Naive thymus-derived CD4-positive, alpha-beta T cell (primary cell): ENCODE data around the gene ATP9B. TPM values are rescaled to one million over a fixed set of nuclear protein-coding genes. Genes with fewer than 3 reads are reported as not detected.

Experiments used
- ATAC-seq: fragments of 150-1000 bp; cut with Tn5 transposase; 2 replicates; pipeline ENCODE4 v1.10.0; 2021; ENCODE audit warnings: mild to moderate bottlenecking, moderate library complexity
- CTCF ChIA-PET: fragments of 350-600 bp; sonication (Branson Sonifier 250); formaldehyde crosslinking; loops from one replicate; lab custom pipeline; 2021; ENCODE audit warnings: antibody characterized with exemption; lab: Charles Lee
- POLR2A ChIA-PET: fragments of 350-600 bp; sonication (Branson Sonifier 250); formaldehyde crosslinking; loops from one replicate; lab custom pipeline; 2021; ENCODE audit warnings: antibody characterized with exemption, inconsistent platforms; lab: Charles Lee
- DNase-seq, 9 donors: peaks; one replicate each; pipeline versions ENCODE4 v3.0.0 to v3.0.0-alpha.2; 2020 to 2022; ENCODE audit warnings: mixed read lengths in 1 of 9
- H3K27ac ChIP-seq: one replicate; pipeline ENCODE4 v1.7.0; 2013; ENCODE audit warnings: mild to moderate bottlenecking, low read depth, low read length, moderate library complexity
- H3K27me3 ChIP-seq, 2 donors: one replicate each; pipeline ENCODE4 v1.7.0; 2013; ENCODE audit warnings: low read length in 2 of 2, mild to moderate bottlenecking in 2 of 2, moderate library complexity in 2 of 2; ENCODE audit not compliant: control insufficient read depth in 2 of 2, insufficient read depth in 2 of 2
- H3K36me3 ChIP-seq, 3 experiments: 1 replicate in 2 of 3; 2 replicates in 1 of 3; pipeline ENCODE4 v1.7.0; 2013; ENCODE audit warnings: low read length in 3 of 3, mild to moderate bottlenecking in 3 of 3, moderate library complexity in 1 of 3; ENCODE audit not compliant: insufficient read depth in 3 of 3, control insufficient read depth in 2 of 3
- H3K4me1 ChIP-seq, 2 donors: one replicate each; pipeline ENCODE4 v1.7.0; 2013; ENCODE audit warnings: low read length in 2 of 2, mild to moderate bottlenecking in 2 of 2, moderate library complexity in 1 of 2; ENCODE audit not compliant: control insufficient read depth in 2 of 2, insufficient read depth in 2 of 2
- H3K4me3 ChIP-seq: 2 replicates; pipeline ENCODE4 v1.7.0; 2013; ENCODE audit warnings: mild to moderate bottlenecking, low read length
- H3K9me3 ChIP-seq, 3 experiments: 1 replicate in 2 of 3; 2 replicates in 1 of 3; pipeline ENCODE4 v1.7.0; 2013; ENCODE audit warnings: low read length in 3 of 3; ENCODE audit not compliant: control insufficient read depth in 2 of 3
- H3K27ac Mint-ChIP-seq, 9 donors: one replicate each; pipeline ENCODE4 v1.8.0; 2020 to 2022; ENCODE audit warnings: mixed read lengths in 9 of 9, mild to moderate bottlenecking in 8 of 9, moderate library complexity in 5 of 9, inconsistent platforms in 2 of 9
- H3K27me3 Mint-ChIP-seq, 5 donors: one replicate each; pipeline ENCODE4 v1.8.0; 2021 to 2022; ENCODE audit warnings: mixed read lengths in 5 of 5, mild to moderate bottlenecking in 1 of 5
- H3K36me3 Mint-ChIP-seq, 5 donors: one replicate each; pipeline ENCODE4 v1.8.0; 2020 to 2022; ENCODE audit warnings: mixed read lengths in 5 of 5, mild to moderate bottlenecking in 3 of 5, inconsistent platforms in 1 of 5
- H3K4me1 Mint-ChIP-seq, 7 donors: one replicate each; pipeline ENCODE4 v1.8.0; 2020 to 2022; ENCODE audit warnings: mixed read lengths in 7 of 7, mild to moderate bottlenecking in 3 of 7, inconsistent platforms in 1 of 7
- H3K4me3 Mint-ChIP-seq, 10 donors: one replicate each; pipeline ENCODE4 v1.8.0; 2020 to 2022; ENCODE audit warnings: mild to moderate bottlenecking in 10 of 10, mixed read lengths in 10 of 10, moderate library complexity in 6 of 10, inconsistent platforms in 2 of 10
- H3K9me3 Mint-ChIP-seq, 11 donors: one replicate each; pipeline ENCODE4 v1.8.0; 2020 to 2022; ENCODE audit warnings: mixed read lengths in 11 of 11, mild to moderate bottlenecking in 4 of 11, inconsistent platforms in 1 of 11, moderate library complexity in 1 of 11
- intact Hi-C, 2 donors: fragments of 100-400 bp; cut with micrococcal nuclease; formaldehyde crosslinking; loops; one replicate each; pipeline ENCODE4 v1.15.1; 2023
- polyA plus RNA-seq, 2 donors: library from polyadenylated mRNA; unstranded; fragments of 300-500 nt; fragmentation: Illumina TruSeq; gene quantifications; one replicate each; pipeline ENCODE4 v1.2.3, GENCODE V29; 2021
- total RNA-seq, 6 experiments: library from RNA in 5 of 6; stranded (reverse) in 5 of 6; gene quantifications; 1 replicate in 5 of 6; 2 replicates in 1 of 6; pipeline ENCODE4 v1.2.3 and lab custom pipeline; 2021 to 2026

ATP9B gene, protein sequence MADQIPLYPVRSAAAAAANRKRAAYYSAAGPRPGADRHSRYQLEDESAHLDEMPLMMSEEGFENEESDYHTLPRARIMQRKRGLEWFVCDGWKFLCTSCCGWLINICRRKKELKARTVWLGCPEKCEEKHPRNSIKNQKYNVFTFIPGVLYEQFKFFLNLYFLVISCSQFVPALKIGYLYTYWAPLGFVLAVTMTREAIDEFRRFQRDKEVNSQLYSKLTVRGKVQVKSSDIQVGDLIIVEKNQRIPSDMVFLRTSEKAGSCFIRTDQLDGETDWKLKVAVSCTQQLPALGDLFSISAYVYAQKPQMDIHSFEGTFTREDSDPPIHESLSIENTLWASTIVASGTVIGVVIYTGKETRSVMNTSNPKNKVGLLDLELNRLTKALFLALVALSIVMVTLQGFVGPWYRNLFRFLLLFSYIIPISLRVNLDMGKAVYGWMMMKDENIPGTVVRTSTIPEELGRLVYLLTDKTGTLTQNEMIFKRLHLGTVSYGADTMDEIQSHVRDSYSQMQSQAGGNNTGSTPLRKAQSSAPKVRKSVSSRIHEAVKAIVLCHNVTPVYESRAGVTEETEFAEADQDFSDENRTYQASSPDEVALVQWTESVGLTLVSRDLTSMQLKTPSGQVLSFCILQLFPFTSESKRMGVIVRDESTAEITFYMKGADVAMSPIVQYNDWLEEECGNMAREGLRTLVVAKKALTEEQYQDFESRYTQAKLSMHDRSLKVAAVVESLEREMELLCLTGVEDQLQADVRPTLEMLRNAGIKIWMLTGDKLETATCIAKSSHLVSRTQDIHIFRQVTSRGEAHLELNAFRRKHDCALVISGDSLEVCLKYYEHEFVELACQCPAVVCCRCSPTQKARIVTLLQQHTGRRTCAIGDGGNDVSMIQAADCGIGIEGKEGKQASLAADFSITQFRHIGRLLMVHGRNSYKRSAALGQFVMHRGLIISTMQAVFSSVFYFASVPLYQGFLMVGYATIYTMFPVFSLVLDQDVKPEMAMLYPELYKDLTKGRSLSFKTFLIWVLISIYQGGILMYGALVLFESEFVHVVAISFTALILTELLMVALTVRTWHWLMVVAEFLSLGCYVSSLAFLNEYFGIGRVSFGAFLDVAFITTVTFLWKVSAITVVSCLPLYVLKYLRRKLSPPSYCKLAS
- total RNA-seq = 10 to 100 TPM; 36.1 to 90.5 (median 90.0) TPM
- 10 to 100 TPM; 21.3 to 26.1 TPM for polyA plus RNA-seq
- total RNA-seq (lab: John Stamatoyannopoulos, UW) = 79.4 reads per million, percentile 80 among the genes with 10 or more reads in this experiment

DNA sequence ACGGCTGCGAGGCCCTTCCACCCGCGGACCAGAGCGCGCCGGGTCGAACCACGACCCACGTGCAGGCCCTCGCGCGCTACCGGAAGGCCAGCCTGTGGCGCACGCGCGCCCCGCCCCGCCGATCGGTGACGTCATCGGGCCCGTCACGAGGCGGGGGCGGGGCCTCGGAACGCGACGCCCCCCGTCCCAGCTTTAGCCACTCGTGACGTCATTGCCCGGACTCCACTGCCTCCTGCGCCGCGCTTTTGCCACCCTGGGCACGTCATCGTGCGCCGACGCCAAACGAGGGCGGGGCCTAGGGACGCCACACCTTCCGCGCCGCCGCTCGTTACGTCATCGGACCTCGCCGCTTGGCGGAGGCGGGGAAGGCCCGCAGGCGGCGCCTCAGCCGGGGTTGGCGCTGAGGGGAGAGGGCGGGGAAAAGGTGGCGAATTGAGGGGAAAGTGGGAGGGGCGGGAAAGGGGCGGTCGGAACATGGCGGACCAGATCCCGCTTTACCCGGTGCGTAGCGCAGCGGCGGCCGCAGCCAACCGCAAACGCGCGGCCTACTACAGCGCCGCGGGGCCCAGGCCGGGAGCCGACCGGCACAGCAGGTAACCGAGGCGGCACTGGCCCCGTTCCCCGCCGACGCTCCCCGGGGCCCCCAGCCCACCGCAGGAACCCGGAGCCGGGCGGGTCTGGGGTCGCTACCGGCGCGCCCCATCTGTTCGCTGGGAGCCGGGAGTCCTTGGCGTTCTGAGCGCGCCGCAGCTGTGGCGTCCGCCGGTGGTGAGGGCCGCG, at the start of gene ATP9B:
Gene ATP9B (plus strand): TSS at position 458 of the 780 bp plus-strand sequence. CDS start 17 bp downstream, at position 475.
- ChIA-PET POLR2A (interaction anchor here (0.7 to 1.1 kb wide), 5 partner anchors 32 to 610 kb away, joined by 3 to 4 read pairs (median 3); no protein-coding TSS in a partner anchor), CTCF (no interaction called here)
- peaks cover 12 to 28% of the 10 kb centered on the region in 2 donors for H3K4me1 ChIP-seq
- no peaks in the 10 kb centered on the region for H3K9me3 ChIP-seq
- H3K27ac ChIP-seq = peak within 1 kb of the TSS; percentile 98
- intact Hi-C loops = loop anchor here (2.0 to 5.0 kb wide), 9 partner anchors 88 to 1038 kb away; partner anchors contain the start of genes SLC66A2 (in 2 of the 2), ADNP2 (in 1 of the 2) and TXNL4A (in 1 of the 2)
- no peaks in the 10 kb centered on the region for H3K27me3 ChIP-seq
- peak within 1 kb of the TSS; percentile 59 for H3K4me3 ChIP-seq
- Mint-ChIP-seq H3K27ac (peak within 1 kb of the TSS; percentile 98 to 100 (median 99)), H3K9me3 (peaks cover 0 to 24% (median 3%) of the 10 kb centered on the region in 11 donors), H3K27me3 (peaks cover 1 to 21% (median 5%) of the 10 kb centered on the region in 5 donors), H3K4me3 (peak within 1 kb of the TSS; percentile 85 to 98 (median 94)), H3K36me3 (peaks cover 17 to 39% (median 22%) of the 10 kb centered on the region in 5 donors), H3K4me1 (peaks cover 28 to 63% (median 50%) of the 10 kb centered on the region in 7 donors)
- DNase-seq (peak; percentile 97 to 100 (median 99)), ATAC-seq (peak; percentile 91)
- H3K36me3 ChIP-seq = no peaks in the 10 kb centered on the region

DNA sequence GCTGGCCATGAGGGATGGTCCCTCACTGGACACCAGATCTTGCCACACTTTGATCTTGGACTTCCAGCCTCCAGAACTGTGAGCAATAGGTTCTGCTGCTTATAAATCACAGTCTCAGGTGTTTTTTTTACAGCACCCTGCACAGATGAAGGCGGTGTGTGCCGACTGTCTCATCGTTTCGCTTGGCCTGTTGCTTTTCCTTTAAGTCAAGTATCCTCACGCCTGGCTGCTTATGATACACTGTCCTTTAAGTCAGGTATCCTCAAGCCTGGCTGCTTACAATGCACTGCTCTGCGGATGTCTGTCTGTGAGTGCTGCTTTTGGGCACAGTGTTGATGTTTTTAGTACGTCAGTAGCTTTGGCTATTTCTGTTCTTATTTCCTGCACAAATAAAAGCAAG, 49.3 kb upstream of the ATP9B start:
- Mint-ChIP-seq H3K9me3 (peaks cover 0 to 12% (median 0%) of the 10 kb centered on the region in 11 donors), H3K27me3 (peaks cover 0 to 26% (median 18%) of the 10 kb centered on the region in 5 donors), H3K27ac (no peak overlapping the region), H3K36me3 (no peaks in the 10 kb centered on the region), H3K4me1 (no peaks in the 10 kb centered on the region), H3K4me3 (no peak overlapping the region)
- Histone ChIP-seq H3K36me3 (no peaks in the 10 kb centered on the region), H3K27me3 (no peaks in the 10 kb centered on the region), H3K9me3 (no peaks in the 10 kb centered on the region), H3K4me3 (no peak overlapping the region), H3K27ac (no peak overlapping the region), H3K4me1 (no peaks in the 10 kb centered on the region)
- intact Hi-C loops = no loop called here
- DNase-seq = no peak
- no peak for ATAC-seq
- CTCF ChIA-PET = no interaction called here
- POLR2A ChIA-PET = no interaction called here

DNA sequence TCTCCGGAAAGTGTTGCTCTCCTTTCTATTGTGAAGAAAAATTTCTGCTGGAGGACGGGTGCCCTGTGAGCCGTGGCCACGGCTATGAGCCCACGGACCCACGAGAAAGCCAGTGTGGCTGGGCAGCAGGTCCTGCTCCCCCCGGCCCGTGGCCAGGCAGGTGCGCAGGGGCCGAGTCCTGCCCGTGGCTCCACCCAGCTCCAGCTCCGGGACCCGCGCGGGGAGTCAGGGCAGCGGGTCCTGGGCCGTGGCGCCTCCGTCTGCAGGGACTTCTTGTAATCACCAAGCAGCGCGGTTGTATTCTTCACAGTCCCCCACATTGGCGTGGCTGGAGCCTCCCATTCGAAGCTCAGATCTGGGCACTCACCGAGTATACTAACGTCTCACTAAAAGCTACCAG, 46.6 kb upstream of the ATP9B start:
- Histone ChIP-seq H3K9me3 (peaks cover 0 to 10% (median 0%) of the 10 kb centered on the region in 3 experiments), H3K4me1 (no peaks in the 10 kb centered on the region), H3K4me3 (no peak overlapping the region), H3K27ac (no peak overlapping the region), H3K27me3 (no peaks in the 10 kb centered on the region), H3K36me3 (no peaks in the 10 kb centered on the region)
- Mint-ChIP-seq H3K27ac (no peak overlapping the region), H3K27me3 (peaks cover 0 to 26% (median 12%) of the 10 kb centered on the region in 5 donors), H3K4me3 (no peak overlapping the region), H3K9me3 (peaks cover 0 to 36% (median 7%) of the 10 kb centered on the region in 11 donors), H3K4me1 (no peaks in the 10 kb centered on the region), H3K36me3 (peaks cover 0 to 1% (median 0%) of the 10 kb centered on the region in 5 donors)
- ChIA-PET CTCF (no interaction called here), POLR2A (no interaction called here)
- DNase-seq = no peak
- no peak for ATAC-seq
- intact Hi-C loops = no loop called here

DNA sequence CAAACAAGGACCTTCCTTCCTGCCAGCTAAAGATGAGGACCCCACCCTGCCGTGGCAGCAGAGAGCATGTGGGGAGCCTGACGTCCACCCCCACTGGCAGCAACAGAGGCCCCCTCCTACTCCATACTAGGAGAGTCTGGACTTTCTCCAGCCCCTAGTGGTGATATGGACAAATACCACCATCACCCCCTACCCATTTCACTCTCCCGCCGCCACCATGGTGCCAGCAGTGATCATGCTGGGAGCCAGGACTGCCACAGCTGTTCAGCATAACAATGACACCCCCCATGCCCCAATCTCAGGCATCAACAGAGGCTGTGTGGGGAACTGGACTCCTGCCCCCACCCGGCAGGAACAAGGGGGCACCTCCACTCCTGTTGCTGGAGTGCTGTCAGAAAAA, 42.7 kb upstream of the ATP9B start:
- ATAC-seq (no peak), DNase-seq (no peak)
- Histone ChIP-seq H3K27ac (no peak overlapping the region), H3K9me3 (peaks cover 0 to 14% (median 0%) of the 10 kb centered on the region in 3 experiments), H3K36me3 (no peaks in the 10 kb centered on the region), H3K27me3 (no peaks in the 10 kb centered on the region), H3K4me1 (no peaks in the 10 kb centered on the region), H3K4me3 (no peak overlapping the region)
- ChIA-PET POLR2A (no interaction called here), CTCF (no interaction called here)
- H3K27me3 Mint-ChIP-seq = peaks cover 0 to 16% (median 13%) of the 10 kb centered on the region in 5 donors
- H3K9me3 Mint-ChIP-seq = peaks cover 0 to 62% (median 22%) of the 10 kb centered on the region in 11 donors
- H3K36me3 Mint-ChIP-seq = peaks cover 0 to 16% (median 4%) of the 10 kb centered on the region in 5 donors
- no peaks in the 10 kb centered on the region for H3K4me1 Mint-ChIP-seq
- no peak overlapping the region for H3K27ac Mint-ChIP-seq
- H3K4me3 Mint-ChIP-seq = no peak overlapping the region
- intact Hi-C loops = no loop called here

DNA sequence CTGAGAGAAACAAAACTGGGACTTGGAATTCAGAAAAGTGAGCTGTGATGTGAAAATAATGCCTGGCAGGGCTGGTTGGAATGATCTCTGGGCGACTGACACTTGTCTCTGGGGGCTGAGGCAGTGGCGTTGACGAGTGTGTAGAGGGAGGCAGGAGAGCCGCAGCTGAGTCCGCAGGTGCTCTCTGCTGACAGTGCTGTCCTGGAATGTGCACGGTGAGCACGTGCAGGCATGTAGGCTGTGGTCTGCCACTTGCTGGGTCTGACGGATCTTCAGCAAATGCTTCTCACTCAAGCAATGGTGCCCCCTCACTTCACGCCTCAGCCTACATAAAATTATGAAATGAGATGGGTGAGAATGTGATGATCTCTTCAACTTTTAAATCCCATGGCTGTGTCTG, 38.5 kb upstream of the ATP9B start:
- CTCF ChIA-PET = no interaction called here
- H3K9me3 Mint-ChIP-seq = peaks cover 0 to 55% (median 19%) of the 10 kb centered on the region in 11 donors
- intact Hi-C loops = no loop called here

More for the DNA sequence above, 38.5 kb upstream of the ATP9B start:
- Mint-ChIP-seq H3K27me3 (peaks cover 0 to 22% (median 14%) of the 10 kb centered on the region in 5 donors), H3K4me3 (no peak overlapping the region), H3K4me1 (no peaks in the 10 kb centered on the region), H3K27ac (no peak overlapping the region), H3K36me3 (peaks cover 0 to 21% (median 4%) of the 10 kb centered on the region in 5 donors)
- Histone ChIP-seq H3K4me3 (no peak overlapping the region), H3K27me3 (no peaks in the 10 kb centered on the region), H3K36me3 (no peaks in the 10 kb centered on the region), H3K9me3 (peaks cover 0 to 14% (median 0%) of the 10 kb centered on the region in 3 experiments), H3K27ac (no peak overlapping the region), H3K4me1 (no peaks in the 10 kb centered on the region)
- DNase-seq (no peak), ATAC-seq (no peak)
- POLR2A ChIA-PET = no interaction called here
